GM18517 (cell line): ENCODE measurements around the gene ARL16.

Experiments used
- ATAC-seq: cut with Tn5 transposase; IDR thresholded peaks from one replicate; pipeline ENCODE4 v1.9.1; 2021; ENCODE audit warnings: mild to moderate bottlenecking, moderate library complexity; ENCODE audit not compliant: unreplicated experiment

ARL16 gene

GRCh38 chr17:81648013-81648706 is 35.4 kb downstream of the ARL16 start:
- no peak for ATAC-seq

DNA sequence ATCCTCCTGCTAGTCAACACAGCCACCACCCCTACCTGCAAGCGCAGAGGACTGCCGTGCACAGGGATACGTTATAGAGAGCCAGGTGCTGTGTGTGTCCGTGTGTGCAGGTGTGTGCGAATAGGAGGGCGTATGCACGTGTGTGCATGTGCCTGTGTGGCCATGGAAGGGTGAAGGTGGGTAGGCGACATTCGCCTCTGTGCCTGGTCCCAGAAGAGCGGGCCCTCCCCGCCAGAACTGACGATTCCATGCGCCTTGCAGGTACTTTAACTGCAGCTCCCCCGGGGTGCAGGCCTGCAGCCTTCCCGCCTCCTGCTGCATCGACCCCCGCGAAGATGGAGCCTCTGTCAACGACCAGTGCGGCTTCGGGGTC is 36.0 kb downstream of the ARL16 start:
- no peak for ATAC-seq

GRCh38 chr17:81646869-81647600 is 36.6 kb downstream of the ARL16 start:
- ATAC-seq, result no peak

DNA sequence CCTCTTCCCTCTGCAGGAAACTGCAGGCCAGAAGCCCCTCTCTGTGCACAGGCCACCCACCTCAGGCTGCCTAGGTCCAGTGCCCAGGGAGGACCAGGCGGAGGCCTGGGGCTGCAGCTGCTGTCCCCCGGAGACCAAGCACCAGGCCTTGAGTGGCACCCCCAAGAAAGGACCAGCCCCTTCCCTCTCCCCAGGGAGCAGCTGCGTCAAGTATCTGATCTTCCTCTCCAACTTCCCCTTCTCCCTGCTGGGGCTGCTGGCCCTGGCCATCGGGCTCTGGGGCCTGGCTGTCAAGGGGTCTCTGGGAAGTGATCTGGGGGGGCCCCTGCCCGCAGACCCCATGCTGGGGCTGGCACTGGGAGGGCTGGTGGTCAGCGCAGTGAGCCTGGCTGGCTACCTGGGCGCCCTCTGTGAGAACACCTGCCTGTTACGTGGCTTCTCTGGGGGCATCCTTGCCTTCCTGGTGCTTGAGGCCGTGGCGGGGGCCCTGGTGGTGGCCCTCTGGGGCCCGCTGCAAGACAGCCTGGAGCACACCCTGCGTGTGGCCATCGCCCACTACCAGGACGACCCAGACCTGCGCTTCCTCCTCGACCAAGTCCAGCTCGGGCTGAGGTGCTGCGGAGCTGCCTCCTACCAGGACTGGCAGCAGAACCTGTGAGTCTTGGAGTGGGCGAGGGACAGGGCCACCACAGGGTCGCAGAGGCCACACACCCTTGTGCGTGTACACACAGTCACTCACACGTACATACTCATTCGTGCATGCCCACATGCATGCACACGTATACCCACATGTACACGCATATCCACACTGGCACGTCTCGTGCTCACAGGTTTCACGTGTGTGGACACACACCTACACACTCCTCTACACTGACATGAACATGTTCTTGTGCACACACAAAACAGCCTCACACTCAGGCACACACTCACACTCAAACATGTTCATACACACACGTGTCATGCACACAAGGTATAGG is 38.3 kb downstream of the ARL16 start:
- no peak for ATAC-seq

DNA sequence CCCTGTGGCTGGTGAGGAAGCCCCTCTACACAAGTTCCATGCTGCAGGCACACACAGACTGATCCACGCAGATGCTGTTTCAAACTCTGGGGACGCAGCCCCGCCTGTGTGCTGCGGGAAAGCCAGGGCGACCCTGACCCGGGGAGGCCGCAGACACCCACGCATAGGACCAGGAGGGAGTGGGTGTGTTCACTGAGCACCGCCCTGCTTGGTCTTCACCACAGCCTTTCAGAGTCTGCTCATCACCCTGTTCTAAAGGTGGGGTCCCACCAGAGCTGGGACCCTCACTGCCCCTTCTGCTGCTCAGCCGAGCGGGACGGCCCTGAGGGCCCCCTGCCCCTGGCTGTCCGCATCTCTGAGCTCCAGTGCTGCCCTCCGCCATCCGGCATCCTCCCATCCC is 39.1 kb downstream of the ARL16 start:
- ATAC-seq, result no peak

DNA sequence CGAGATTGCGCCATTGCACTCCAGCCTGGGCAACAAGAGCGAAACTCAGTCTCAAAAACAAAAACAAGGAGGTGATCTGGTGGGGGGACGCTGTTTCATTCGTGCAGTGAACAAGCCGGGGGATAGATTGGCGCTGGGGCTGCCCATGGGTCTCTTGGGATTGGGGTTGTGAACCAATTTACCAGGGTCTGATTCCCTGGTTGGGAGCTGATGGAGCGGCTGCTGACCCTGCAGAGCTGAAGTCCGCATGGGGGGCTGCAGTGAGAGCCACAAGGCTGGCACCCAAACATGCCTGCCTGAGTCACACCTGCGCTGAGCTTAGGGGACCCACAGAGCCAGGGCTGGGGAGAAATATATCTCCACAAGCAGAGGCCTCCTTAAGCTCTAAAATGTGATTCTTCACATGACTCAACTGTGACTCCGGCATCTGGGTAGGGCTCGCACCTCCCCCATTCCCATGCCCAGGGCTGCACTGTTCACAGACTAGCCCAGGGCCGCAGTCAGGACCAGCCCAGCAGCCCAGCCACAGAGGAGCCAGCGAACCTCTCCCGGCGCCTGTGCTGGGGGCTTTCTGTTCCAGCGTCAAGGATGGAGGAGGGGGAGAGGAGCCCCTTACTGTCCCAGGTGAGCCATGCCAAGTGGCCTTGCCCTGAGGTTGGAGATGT is 41.6 kb downstream of the ARL16 start:
- no peak for ATAC-seq

GRCh38 chr17:81640011-81640410 is 43.6 kb downstream of the ARL16 start:
- no peak for ATAC-seq

DNA sequence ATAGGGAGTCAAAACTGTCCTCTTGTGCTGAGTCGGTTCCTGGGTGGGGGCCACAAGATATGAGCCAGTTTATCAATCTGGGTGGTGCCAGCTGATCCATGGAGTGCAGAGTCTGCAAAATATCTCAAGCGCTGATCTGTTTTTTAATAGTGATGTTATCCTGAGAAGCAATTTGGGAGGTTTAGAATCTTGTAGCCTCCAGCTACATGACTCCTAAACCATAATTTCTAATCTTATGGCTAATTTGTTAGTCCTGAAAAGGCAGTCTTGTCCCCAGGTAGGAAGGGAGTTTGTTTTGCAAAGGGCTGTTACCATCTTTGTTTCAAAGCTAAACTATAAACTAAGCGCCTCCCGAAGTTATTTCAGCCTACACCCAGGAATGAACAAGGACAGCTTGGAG is 44.9 kb downstream of the ARL16 start:
- no peak for ATAC-seq

- peak; percentile 75 for ATAC-seq
Measured at GRCh38 chr17:81636505-81637288, 46.9 kb downstream of the ARL16 start, which contains the start of the genes NPLOC4 and TSPAN10. NPLOC4 (minus strand) TSS chr17:81637112; CDS start chr17:81636930, 182 bp downstream. TSPAN10 (plus strand) TSS chr17:81637196; CDS start chr17:81642413, 5,217 bp downstream.

DNA sequence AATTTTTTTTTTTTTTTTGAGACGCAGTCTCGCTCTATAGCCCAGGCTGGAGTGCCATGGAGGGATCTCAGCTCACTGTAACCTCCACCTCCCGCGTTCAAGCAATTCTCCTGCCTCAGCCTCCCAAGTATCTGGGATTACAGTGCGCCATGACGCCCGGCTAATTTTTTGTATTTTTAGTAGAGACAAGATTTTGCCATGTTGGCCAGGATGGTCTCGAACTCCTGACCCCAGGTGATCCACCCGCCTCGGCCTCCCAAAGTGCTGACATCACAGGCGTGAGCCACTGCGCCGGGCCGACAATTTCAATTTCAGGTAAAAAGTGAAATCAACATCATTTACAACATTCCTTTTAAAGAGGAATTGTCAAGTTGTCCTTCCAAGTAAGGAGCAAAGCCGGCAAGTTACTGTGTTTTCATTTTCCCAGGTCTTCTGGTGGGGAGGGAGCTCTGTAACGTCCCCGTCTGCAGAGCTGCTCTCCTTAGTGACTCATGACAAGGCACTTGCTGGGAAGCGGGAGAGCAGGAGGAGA is 47.6 kb downstream of the ARL16 start:
- ATAC-seq, result no peak

DNA sequence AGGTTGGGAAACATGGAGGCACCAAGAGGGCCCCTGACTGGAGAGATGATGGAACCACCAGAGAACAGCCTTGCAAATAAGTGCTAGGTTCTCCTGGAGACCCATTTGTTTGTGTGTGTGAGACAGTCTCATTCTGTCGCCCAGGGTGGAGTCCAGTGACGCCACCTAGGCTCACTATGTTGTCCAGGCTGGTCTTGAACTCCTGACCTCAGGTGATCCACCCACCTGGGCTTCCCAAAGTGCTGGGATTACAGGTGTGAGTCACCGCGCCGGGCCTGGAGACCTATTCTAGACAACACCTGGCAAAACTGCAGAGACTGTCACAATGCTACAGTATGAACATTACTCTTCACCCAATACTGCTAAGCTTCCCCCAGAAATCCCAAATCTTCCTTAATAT is 48.2 kb downstream of the ARL16 start:
- no peak for ATAC-seq

- no peak for ATAC-seq
Measured at GRCh38 chr17:81631482-81631881, 52.1 kb downstream of the ARL16 start.
